Measurements from ENCODE around the gene MPND. TPM values are rescaled to one million over a fixed set of nuclear protein-coding genes. Genes with fewer than 3 reads are reported as not detected.

MPND gene
- total and polyA plus RNA-seq, 10 of the 15 experiments (the other 5 are each of a cell fraction or from before 2014, with no cell fraction given): 0.79 to 18.3 (median 6.0) TPM

GRCh38 chr19:4313847-4314490 lies 29.4 kb upstream of the MPND start:
- Histone ChIP-seq H3K9me3 (replicated peaks; ENCODE audit: control insufficient read depth, insufficient read depth, low read length) (no peaks in the 10 kb centered on the region; the same call in 2 of the 3 replicates), H4K20me1 (ENCODE audit: control insufficient read depth, insufficient read depth) (no peaks in the 10 kb centered on the region), H3K4me3 (no peak overlapping the region), H3K79me2 (ENCODE audit: control insufficient read depth, insufficient read depth, low read length) (no peaks in the 10 kb centered on the region), H2AFZ (ENCODE audit: control insufficient read depth, low read depth, low read length) (no peak overlapping the region), H3K27me3 (replicated peaks in 1 of 2; ENCODE audit: control insufficient read depth in 2 of 2, insufficient read depth in 2 of 2, low read length in 1 of 2) (no peaks in the 10 kb centered on the region), H3K36me3 (ENCODE audit: control insufficient read depth in 2 of 2, insufficient read depth in 2 of 2, low read length in 1 of 2) (no peaks in the 10 kb centered on the region), H3K9ac (ENCODE audit: control insufficient read depth, insufficient read depth, low read length) (no peak overlapping the region), H3K4me1 (ENCODE audit: control insufficient read depth, insufficient read depth, low read length) (no peaks in the 10 kb centered on the region), H3K4me2 (ENCODE audit: control insufficient read depth, insufficient read depth) (no peak overlapping the region), H3K27ac (ENCODE audit: control insufficient read depth, insufficient read depth) (no peak overlapping the region)
- in situ Hi-C loops (cut with MboI): no loop called here
- TF ChIP-seq IKZF1 (conservative IDR thresholded peaks at IDR 0.05) (no peak), STAT1 (conservative IDR thresholded peaks at IDR 0.05) (no peak), CHD1 (IDR thresholded peaks at IDR 0.05; ENCODE audit: low read depth, low read length) (no peak), IRF4 (IDR thresholded peaks at IDR 0.05; ENCODE audit: low read depth, low read length) (no peak), RB1 (IDR thresholded peaks at IDR 0.05; ENCODE audit: borderline replicate concordance) (no peak), MEF2A (IDR thresholded peaks at IDR 0.05; ENCODE audit: insufficient read depth, low read depth, low read length) (no peak), SUZ12 (IDR thresholded peaks at IDR 0.05; ENCODE audit: unreplicated experiment) (no peak), RAD51 (IDR thresholded peaks at IDR 0.05) (no peak), ATF7 (IDR thresholded peaks at IDR 0.05; ENCODE audit: low read depth) (no peak), DPF2 (IDR thresholded peaks at IDR 0.05) (no peak), POLR2AphosphoS2 (IDR thresholded peaks at IDR 0.05; ENCODE audit: low read depth, low read length) (no peak)
- DNase-seq (ENCODE audit: low read depth, low spot score) (no peak), ATAC-seq (no peak), FAIRE-seq (no peak)
- intact Hi-C loops (cut with micrococcal nuclease; ENCODE audit: unreplicated experiment): no loop called here
- SMC1A ChIA-PET (ENCODE audit: uncharacterized antibody, unreplicated experiment): no interaction called here
- 58% methylated on average over 9 of the region's 12 CpGs for WGBS (ENCODE audit: insufficient coverage, insufficient replicate concordance, low lambda C conversion rate, missing lambda C conversion rate)
- RAD21 ChIA-PET (ENCODE audit: unreplicated experiment): no interaction called here
- CTCF ChIA-PET: interaction anchor here (1.2 to 1.3 kb wide), 2 partner anchors 9 to 41 kb away, joined by 3 read pairs; no protein-coding TSS in a partner anchor
- POLR2A ChIA-PET: no interaction called here
- no TSS peak for BruUV-seq (replicated peaks)

Data from GM12878 (cell line).